ENCODE data around the gene ADK.

- TF ChIP-seq CTCF (IDR thresholded peaks at IDR 0.05; ENCODE audit: low read depth, low read length): no peak
- no peak for TF ChIP-seq EZH2phosphoT487 (IDR thresholded peaks at IDR 0.05; ENCODE audit: low read depth)
Measured at GRCh38 chr10:74208997-74209396, 58.0 kb downstream of the ADK start.

Data from OCI-LY3 (cell line).